ENCODE measurements around the gene LEMD3. TPM values are rescaled to one million over a fixed set of nuclear protein-coding genes. Genes with fewer than 3 reads are reported as not detected.

LEMD3 gene
- total RNA-seq, 2 experiments from 2014 or later = 35.9 to 36.1 TPM

GRCh38 chr12:65147312-65147905 lies 22.0 kb upstream of the LEMD3 start:
- ChIA-PET CTCF (interaction anchor here (0.6 to 1.3 kb wide), 2 partner anchors 24 to 246 kb away, joined by 3 to 4 read pairs; no protein-coding TSS in a partner anchor), POLR2A (no interaction called here)
- ATAC-seq (no peak), DNase-seq (no peak)
- Mint-ChIP-seq H3K27ac (no peak overlapping the region), H3K36me3 (ENCODE audit: low read depth) (no peaks in the 10 kb centered on the region), H3K4me1 (ENCODE audit: low read depth) (peaks cover 4% of the 10 kb centered on the region), H3K9me3 (ENCODE audit: insufficient read depth) (no peaks in the 10 kb centered on the region), H3K27me3 (ENCODE audit: low read depth) (peaks cover 27% of the 10 kb centered on the region), H3K4me3 (no peak overlapping the region)

- no peak for DNase-seq
- ChIA-PET POLR2A (no interaction called here), CTCF (interaction anchor here (1.2 kb wide), 1 partner anchor 17 kb away, joined by 6 read pairs; the partner anchor contains the start of gene LEMD3)
- Mint-ChIP-seq H3K4me1 (ENCODE audit: low read depth) (peaks cover 20% of the 10 kb centered on the region), H3K4me3 (no peak overlapping the region), H3K9me3 (ENCODE audit: insufficient read depth) (no peaks in the 10 kb centered on the region), H3K27ac (no peak overlapping the region), H3K27me3 (ENCODE audit: low read depth) (peaks cover 11% of the 10 kb centered on the region), H3K36me3 (ENCODE audit: low read depth) (peaks cover 3% of the 10 kb centered on the region)
- ATAC-seq = no peak
Measured at GRCh38 chr12:65152012-65152411, 17.4 kb upstream of the LEMD3 start.

GRCh38 chr12:65152596-65152995 lies 16.8 kb upstream of the LEMD3 start:
- H3K27me3 Mint-ChIP-seq (ENCODE audit: low read depth) = peaks cover 11% of the 10 kb centered on the region
- H3K4me3 Mint-ChIP-seq = no peak overlapping the region
- peaks cover 21% of the 10 kb centered on the region for H3K4me1 Mint-ChIP-seq (ENCODE audit: low read depth)
- H3K36me3 Mint-ChIP-seq (ENCODE audit: low read depth) = peaks cover 3% of the 10 kb centered on the region
- ChIA-PET CTCF (interaction anchor here (1.2 kb wide), 1 partner anchor 17 kb away, joined by 6 read pairs; the partner anchor contains the start of gene LEMD3), POLR2A (no interaction called here)
- H3K27ac Mint-ChIP-seq = no peak overlapping the region
- DNase-seq = no peak
- ATAC-seq = no peak
- no peaks in the 10 kb centered on the region for H3K9me3 Mint-ChIP-seq (ENCODE audit: insufficient read depth)

GRCh38 chr12:65155784-65156183 lies 13.6 kb upstream of the LEMD3 start:
- ChIA-PET CTCF (interaction anchor here (1.2 to 4.8 kb wide), 5 partner anchors 13 to 76 kb away, joined by 3 to 41 read pairs (median 4); partner anchors contain the start of gene LEMD3), POLR2A (interaction anchor here (0.6 to 7.0 kb wide), 5 partner anchors 14 to 1013 kb away, joined by 3 to 71 read pairs (median 4); partner anchors contain the start of gene LEMD3)
- peaks cover 10% of the 10 kb centered on the region for H3K27me3 Mint-ChIP-seq (ENCODE audit: low read depth)
- peaks cover 3% of the 10 kb centered on the region for H3K36me3 Mint-ChIP-seq (ENCODE audit: low read depth)
- DNase-seq (no peak), ATAC-seq (no peak)
- peaks cover 18% of the 10 kb centered on the region for H3K4me1 Mint-ChIP-seq (ENCODE audit: low read depth)
- H3K27ac Mint-ChIP-seq = peak overlapping the region; percentile 66
- no peak overlapping the region for H3K4me3 Mint-ChIP-seq
- no peaks in the 10 kb centered on the region for H3K9me3 Mint-ChIP-seq (ENCODE audit: insufficient read depth)

DNA sequence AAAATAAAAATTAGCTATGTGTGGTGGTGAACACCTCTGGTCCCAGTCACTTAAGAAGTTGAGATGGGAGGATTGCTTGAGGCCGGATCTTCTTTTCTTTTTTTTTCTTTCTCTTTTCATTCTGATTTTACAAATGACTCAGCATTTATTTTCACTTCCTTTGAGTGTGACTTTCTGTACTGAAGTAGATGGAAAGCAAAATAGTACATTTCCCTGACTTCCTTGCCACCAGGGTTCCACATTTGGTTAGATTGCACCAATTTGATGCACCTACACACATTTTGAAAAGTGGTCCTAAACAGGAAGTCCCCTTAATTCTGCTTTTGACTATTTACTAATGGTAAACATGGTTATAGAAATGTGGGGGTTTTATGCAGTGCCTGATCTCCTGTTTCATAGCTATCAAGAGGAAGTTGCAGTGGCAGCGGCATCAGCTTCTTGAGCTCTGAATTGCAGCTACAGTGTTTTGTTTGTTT lies 13.0 kb upstream of the LEMD3 start:
- CTCF ChIA-PET = interaction anchor here (0.7 to 4.8 kb wide), 11 partner anchors 9 to 84 kb away, joined by 3 to 41 read pairs (median 4); partner anchors contain the start of gene LEMD3
- H3K27me3 Mint-ChIP-seq (ENCODE audit: low read depth) = peaks cover 10% of the 10 kb centered on the region
- DNase-seq (peak; percentile 46), ATAC-seq (peak; percentile 75)
- H3K9me3 Mint-ChIP-seq (ENCODE audit: insufficient read depth) = no peaks in the 10 kb centered on the region
- peak overlapping the region; percentile 46 for H3K4me3 Mint-ChIP-seq
- peak overlapping the region; percentile 79 for H3K27ac Mint-ChIP-seq
- POLR2A ChIA-PET = interaction anchor here (0.6 to 7.0 kb wide), 5 partner anchors 13 to 1012 kb away, joined by 3 to 71 read pairs (median 4); partner anchors contain the start of gene LEMD3
- peaks cover 3% of the 10 kb centered on the region for H3K36me3 Mint-ChIP-seq (ENCODE audit: low read depth)
- peaks cover 17% of the 10 kb centered on the region for H3K4me1 Mint-ChIP-seq (ENCODE audit: low read depth)

DNA sequence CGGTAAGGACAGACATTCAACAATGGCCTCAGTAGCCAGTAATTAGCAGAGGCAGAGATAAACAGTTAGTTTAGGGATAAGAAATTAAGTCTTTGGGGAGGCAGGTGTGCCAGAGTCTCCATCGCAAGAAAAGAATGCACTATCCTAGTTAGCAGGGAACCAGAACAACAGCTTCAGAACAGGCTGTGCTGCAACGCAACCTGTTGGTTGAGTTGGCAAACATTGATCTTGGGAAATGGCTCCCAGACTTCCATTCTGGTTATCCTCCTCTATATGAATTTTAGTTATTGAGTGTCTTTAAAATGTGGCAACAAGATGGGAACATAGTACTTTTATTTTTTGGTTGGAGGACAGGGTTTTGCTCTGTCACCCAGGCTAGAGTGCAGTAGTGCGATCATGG lies 12.3 kb upstream of the LEMD3 start:
- no peak for ATAC-seq
- Mint-ChIP-seq H3K4me1 (ENCODE audit: low read depth) (peaks cover 17% of the 10 kb centered on the region), H3K27ac (peak overlapping the region; percentile 79), H3K9me3 (ENCODE audit: insufficient read depth) (no peaks in the 10 kb centered on the region), H3K27me3 (ENCODE audit: low read depth) (peaks cover 13% of the 10 kb centered on the region), H3K4me3 (peak overlapping the region; percentile 46), H3K36me3 (ENCODE audit: low read depth) (peaks cover 3% of the 10 kb centered on the region)
- DNase-seq = no peak
- ChIA-PET CTCF (interaction anchor here (0.9 to 4.8 kb wide), 10 partner anchors 8 to 83 kb away, joined by 3 to 41 read pairs (median 4); partner anchors contain the start of gene LEMD3), POLR2A (interaction anchor here (7.0 kb wide), 1 partner anchor 13 kb away, joined by 71 read pairs; the partner anchor contains the start of gene LEMD3)

DNA sequence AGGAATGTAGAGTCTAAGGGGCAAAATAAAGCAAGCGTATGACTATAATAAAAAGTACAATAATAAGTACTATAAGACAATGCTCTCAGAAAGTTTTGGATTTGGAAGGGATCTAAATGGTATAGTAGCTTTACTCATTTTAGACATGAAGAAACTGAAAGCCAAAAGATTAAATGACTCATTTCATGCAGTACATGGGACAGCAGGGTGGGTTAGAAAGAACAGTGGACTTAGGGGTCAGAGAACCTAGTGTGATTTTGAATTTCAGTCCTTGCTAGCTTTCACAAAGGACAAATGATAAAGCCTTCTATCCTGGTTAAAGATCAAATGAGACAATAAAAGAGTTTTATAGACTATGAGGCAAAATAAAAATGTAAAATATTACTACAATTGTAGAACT lies 6.8 kb upstream of the LEMD3 start:
- Mint-ChIP-seq H3K27me3 (ENCODE audit: low read depth) (peaks cover 10% of the 10 kb centered on the region), H3K27ac (no peak overlapping the region), H3K4me3 (no peak overlapping the region), H3K9me3 (ENCODE audit: insufficient read depth) (no peaks in the 10 kb centered on the region), H3K4me1 (ENCODE audit: low read depth) (peaks cover 2% of the 10 kb centered on the region), H3K36me3 (ENCODE audit: low read depth) (no peaks in the 10 kb centered on the region)
- no peak for ATAC-seq
- CTCF ChIA-PET = no interaction called here
- POLR2A ChIA-PET = no interaction called here
- DNase-seq = no peak

- Mint-ChIP-seq H3K4me3 (no peak overlapping the region), H3K27ac (no peak overlapping the region), H3K27me3 (ENCODE audit: low read depth) (peaks cover 10% of the 10 kb centered on the region), H3K9me3 (ENCODE audit: insufficient read depth) (no peaks in the 10 kb centered on the region), H3K36me3 (ENCODE audit: low read depth) (peaks cover 1% of the 10 kb centered on the region), H3K4me1 (ENCODE audit: low read depth) (peaks cover 8% of the 10 kb centered on the region)
- ATAC-seq = no peak
- CTCF ChIA-PET = interaction anchor here (0.6 to 1.2 kb wide), 3 partner anchors 8 to 67 kb away, joined by 3 read pairs; no protein-coding TSS in a partner anchor
- DNase-seq = no peak
- POLR2A ChIA-PET = no interaction called here
Measured at GRCh38 chr12:65164244-65164643, 5.1 kb upstream of the LEMD3 start.

DNA sequence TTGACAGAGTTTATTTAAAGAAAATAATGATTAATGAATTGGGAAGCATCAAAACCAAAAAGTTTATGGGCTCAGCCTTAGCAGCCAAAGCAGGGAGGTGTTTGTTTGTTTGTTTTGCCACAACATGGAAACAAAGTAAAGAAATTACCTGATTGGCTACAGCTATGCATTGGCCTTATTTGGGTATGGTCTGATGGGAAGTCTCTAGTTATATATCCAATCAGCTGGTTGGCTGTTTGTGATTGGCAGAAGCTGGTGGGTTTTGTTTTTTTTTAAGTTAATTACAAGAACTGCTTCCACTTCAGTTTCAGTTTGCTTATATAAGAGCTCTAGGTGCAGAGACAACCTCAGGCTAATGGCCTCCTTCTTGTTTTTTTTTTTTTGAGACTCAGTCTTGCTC lies 4.6 kb upstream of the LEMD3 start:
- CTCF ChIA-PET = interaction anchor here (0.6 to 1.2 kb wide), 4 partner anchors 8 to 66 kb away, joined by 3 read pairs; no protein-coding TSS in a partner anchor
- Mint-ChIP-seq H3K4me1 (ENCODE audit: low read depth) (peaks cover 10% of the 10 kb centered on the region), H3K4me3 (no peak overlapping the region), H3K36me3 (ENCODE audit: low read depth) (peaks cover 5% of the 10 kb centered on the region), H3K9me3 (ENCODE audit: insufficient read depth) (no peaks in the 10 kb centered on the region), H3K27ac (no peak overlapping the region), H3K27me3 (ENCODE audit: low read depth) (peaks cover 10% of the 10 kb centered on the region)
- POLR2A ChIA-PET = no interaction called here
- DNase-seq (no peak), ATAC-seq (no peak)

DNA sequence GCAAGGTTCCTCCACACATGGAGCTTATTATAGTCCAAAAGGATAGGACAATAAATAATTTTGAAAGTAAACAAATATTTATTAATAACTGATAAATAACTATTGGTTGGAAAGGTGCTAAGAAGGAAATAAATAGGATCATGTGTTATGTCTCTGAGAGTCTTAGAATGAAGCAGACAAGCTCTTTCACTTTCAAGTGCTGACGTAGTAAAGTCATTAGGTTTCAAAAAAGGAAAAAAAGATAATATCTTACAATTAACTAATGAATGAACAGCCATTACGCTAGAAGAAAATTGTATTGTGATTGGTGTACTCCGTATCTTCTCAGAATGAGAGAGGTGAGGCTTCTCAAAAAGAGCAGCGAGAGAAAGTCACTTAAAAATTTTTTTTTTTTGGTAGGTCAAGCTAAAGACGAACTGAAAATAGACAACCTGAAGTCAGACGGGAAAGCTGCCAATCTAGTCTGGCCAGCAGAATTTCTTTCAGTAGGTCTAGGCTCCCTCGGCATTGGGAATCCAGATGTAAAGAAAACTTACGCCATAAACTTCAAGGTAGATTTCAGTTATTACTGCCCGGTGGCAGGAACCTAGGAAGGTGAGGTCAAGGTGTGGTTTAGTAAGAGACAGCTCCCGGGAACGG lies 583 bp upstream of the LEMD3 start:
- Mint-ChIP-seq H3K4me1 (ENCODE audit: low read depth) (peaks cover 27% of the 10 kb centered on the region), H3K27me3 (ENCODE audit: low read depth) (no peaks in the 10 kb centered on the region), H3K36me3 (ENCODE audit: low read depth) (peaks cover 25% of the 10 kb centered on the region), H3K27ac (peak overlapping the region; percentile 97), H3K4me3 (peak overlapping the region; percentile 99), H3K9me3 (ENCODE audit: insufficient read depth) (no peaks in the 10 kb centered on the region)
- DNase-seq (no peak), ATAC-seq (peak; percentile 2)
- ChIA-PET POLR2A (interaction anchor here (0.6 to 3.7 kb wide), 16 partner anchors 10 to 1173 kb away, joined by 3 to 71 read pairs (median 4); partner anchors contain the start of genes LLPH and RASSF3), CTCF (interaction anchor here (0.6 to 5.0 kb wide), 17 partner anchors 9 to 373 kb away, joined by 3 to 44 read pairs (median 5); no protein-coding TSS in a partner anchor)

DNA sequence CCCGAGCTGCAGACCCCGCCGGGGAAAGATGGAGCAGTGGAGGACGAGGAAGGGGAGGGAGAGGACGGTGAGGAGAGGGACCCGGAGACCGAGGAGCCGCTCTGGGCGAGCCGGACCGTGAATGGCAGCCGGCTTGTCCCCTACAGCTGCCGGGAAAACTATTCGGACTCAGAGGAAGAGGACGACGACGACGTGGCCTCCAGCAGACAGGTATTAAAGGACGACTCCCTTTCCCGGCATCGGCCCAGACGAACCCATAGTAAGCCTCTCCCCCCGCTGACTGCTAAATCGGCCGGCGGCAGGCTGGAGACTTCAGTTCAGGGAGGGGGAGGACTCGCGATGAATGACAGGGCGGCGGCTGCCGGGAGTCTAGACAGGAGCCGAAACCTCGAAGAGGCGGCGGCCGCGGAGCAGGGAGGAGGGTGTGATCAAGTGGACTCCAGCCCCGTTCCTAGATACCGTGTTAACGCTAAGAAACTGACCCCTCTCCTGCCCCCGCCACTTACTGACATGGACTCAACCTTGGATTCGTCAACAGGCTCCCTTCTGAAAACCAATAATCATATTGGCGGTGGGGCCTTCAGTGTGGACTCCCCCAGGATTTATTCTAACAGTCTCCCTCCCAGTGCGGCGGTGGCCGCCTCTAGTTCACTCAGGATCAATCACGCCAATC lies 962 bp downstream of the LEMD3 start:
- H3K9me3 Mint-ChIP-seq (ENCODE audit: insufficient read depth) = no peaks in the 10 kb centered on the region
- H3K27ac Mint-ChIP-seq = peak overlapping the region; percentile 88
- H3K36me3 Mint-ChIP-seq (ENCODE audit: low read depth) = peaks cover 25% of the 10 kb centered on the region
- ATAC-seq = peak; percentile 57
- peak; percentile 79 for DNase-seq
- CTCF ChIA-PET = interaction anchor here (1.2 to 5.0 kb wide), 7 partner anchors 12 to 70 kb away, joined by 3 to 44 read pairs (median 7); no protein-coding TSS in a partner anchor
- peak overlapping the region; percentile 99 for H3K4me3 Mint-ChIP-seq
- POLR2A ChIA-PET = interaction anchor here (0.7 to 3.7 kb wide), 12 partner anchors 11 to 999 kb away, joined by 3 to 71 read pairs (median 6); partner anchors contain the start of genes LLPH and RASSF3
- no peaks in the 10 kb centered on the region for H3K27me3 Mint-ChIP-seq (ENCODE audit: low read depth)
- peaks cover 27% of the 10 kb centered on the region for H3K4me1 Mint-ChIP-seq (ENCODE audit: low read depth)
